ENCODE results near the gene LILRA6.
A peak's percentile ranks its signal among the peaks of the same experiment; 100 is the strongest.
"Not testable (repeated sequence)": the region's sequence is repeated elsewhere in the genome, so short reads cannot be mapped to it uniquely, and the experiment has no call there.

Gene LILRA6

GRCh38 chr19:54206030-54206830 is 36.4 kb downstream of the LILRA6 start:
- peak; percentile 13 for DNase-seq

- no peak for DNase-seq
Measured at GRCh38 chr19:54204767-54205468, 37.7 kb downstream of the LILRA6 start.

- no peak for DNase-seq
Measured at GRCh38 chr19:54203151-54203611, 39.4 kb downstream of the LILRA6 start.

GRCh38 chr19:54201980-54202379 is 40.6 kb downstream of the LILRA6 start:
- no peak for DNase-seq

- no peak for DNase-seq
Measured at GRCh38 chr19:54201172-54201701, 41.4 kb downstream of the LILRA6 start.

- DNase-seq: no peak
Measured at GRCh38 chr19:54199401-54199800, 43.2 kb downstream of the LILRA6 start.

GRCh38 chr19:54197121-54197520 is 45.5 kb downstream of the LILRA6 start:
- no peak for DNase-seq

- DNase-seq: no peak
Measured at GRCh38 chr19:54196536-54196935, 46.1 kb downstream of the LILRA6 start.

GRCh38 chr19:54194463-54194862 is 48.1 kb downstream of the LILRA6 start:
- not testable (repeated sequence) for DNase-seq

- DNase-seq: no peak
Measured at GRCh38 chr19:54193011-54193410, 49.6 kb downstream of the LILRA6 start.

GRCh38 chr19:54191811-54192453 is 50.7 kb downstream of the LILRA6 start:
- no peak for DNase-seq

- peak; percentile 91 for DNase-seq
Measured at GRCh38 chr19:54191011-54191810, 51.4 kb downstream of the LILRA6 start, which contains the start of gene TSEN34. Gene TSEN34, plus strand, starts transcription at chr19:54191308. Its CDS starts 57 bp downstream, at chr19:54191365.

- peak; percentile 100 for DNase-seq
Measured at GRCh38 chr19:54190503-54191010, 52.0 kb downstream of the LILRA6 start.

- DNase-seq: peak; percentile 100
Measured at GRCh38 chr19:54189735-54190502, 52.7 kb downstream of the LILRA6 start.

GRCh38 chr19:54189145-54189734 is 53.4 kb downstream of the LILRA6 start, which contains the start of gene MBOAT7:
Gene MBOAT7, minus strand, starts transcription at chr19:54189580. Its CDS starts 1,072 bp downstream, at chr19:54188508.
- no peak for DNase-seq

- peak; percentile 65 for DNase-seq
Measured at GRCh38 chr19:54188215-54188871, 54.2 kb downstream of the LILRA6 start.

- no peak for DNase-seq
Measured at GRCh38 chr19:54186934-54187381, 55.6 kb downstream of the LILRA6 start.

All from CD4-positive, alpha-beta T cell treated with Interferon gamma for 1 hour (primary cell).